GM12865 (cell line): ENCODE results near the gene ZCCHC9.
A peak's percentile ranks its signal among the peaks of the same experiment; 100 is the strongest.
"Not testable (repeated sequence)": the region's sequence is repeated elsewhere in the genome, so short reads cannot be mapped to it uniquely, and the experiment has no call there.

ENCODE experiments used
- DNase-seq: peaks from one replicate; pipeline ENCODE4 v3.0.0; 2010; ENCODE audit warnings: low read depth
- H3K4me3 ChIP-seq: 2 replicates; pipeline ENCODE4 v1.5.1; 2011; ENCODE audit warnings: mild to moderate bottlenecking, low read depth, low read length, control low read depth
- CTCF ChIP-seq: IDR thresholded peaks from 2 replicates; pipeline ENCODE4 v1.5.1; 2011; ENCODE audit warnings: low read length, control low read depth, low read depth, inconsistent platforms; ENCODE audit not compliant: insufficient read depth; ENCODE audit errors: missing control alignments

ZCCHC9 gene

GRCh38 chr5:81290146-81290545, 11.2 kb upstream of the ZCCHC9 start:
- no peak for DNase-seq
- H3K4me3 ChIP-seq: no peak overlapping the region
- no peak for TF ChIP-seq CTCF

- no peak for DNase-seq
- H3K4me3 ChIP-seq: no peak overlapping the region
- no peak for TF ChIP-seq CTCF
Measured at GRCh38 chr5:81292130-81292529, 9.3 kb upstream of the ZCCHC9 start.

- not testable (repeated sequence) for H3K4me3 ChIP-seq
Measured at GRCh38 chr5:81294021-81294420, 7.4 kb upstream of the ZCCHC9 start.

GRCh38 chr5:81297531-81297930, 3.9 kb upstream of the ZCCHC9 start:
- TF ChIP-seq CTCF: no peak
- DNase-seq: no peak

More at GRCh38 chr5:81294021-81294420, 7.4 kb upstream of the ZCCHC9 start:
- DNase-seq: not testable (repeated sequence)

GRCh38 chr5:81300921-81301270, 491 bp upstream of the ZCCHC9 start:
- no peak for DNase-seq
- H3K4me3 ChIP-seq: peak overlapping the region; percentile 97
- TF ChIP-seq CTCF: no peak

More at GRCh38 chr5:81297531-81297930, 3.9 kb upstream of the ZCCHC9 start:
- no peak overlapping the region for H3K4me3 ChIP-seq

- no peak for DNase-seq
- TF ChIP-seq CTCF: no peak
- H3K4me3 ChIP-seq: no peak overlapping the region; the same call in 1 of the 2 replicates
Measured at GRCh38 chr5:81302596-81302995, 1.2 kb downstream of the ZCCHC9 start.

- no peak overlapping the region for H3K4me3 ChIP-seq
- DNase-seq: no peak
- TF ChIP-seq CTCF: no peak
Measured at GRCh38 chr5:81303563-81303962, 2.2 kb downstream of the ZCCHC9 start.
